Calu3 (cell line): ENCODE measurements around the gene THADA. TPM values are rescaled to one million over a fixed set of nuclear protein-coding genes. Genes with fewer than 3 reads are reported as not detected.

Experiments used
- BruUV-seq: library from RNA; stranded (reverse); fragments of 400-500 nt; replicated peaks from 2 replicates; lab custom pipeline; 2021; lab: Mats Ljungman, UMichigan
- CTCF ChIA-PET: fragments of 300-600 bp; sonication (Branson Sonifier 250); formaldehyde crosslinking; loops from one replicate; lab custom pipeline; 2022; ENCODE audit warnings: antibody characterized with exemption; lab: Charles Lee
- DNase-seq: peaks from one replicate; pipeline ENCODE4 v3.0.0; 2022
- H3K27ac Mint-ChIP-seq: one replicate; pipeline ENCODE4 v1.8.0; 2022; ENCODE audit warnings: mixed read lengths; ENCODE audit not compliant: unreplicated experiment
- H3K27me3 Mint-ChIP-seq: one replicate; pipeline ENCODE4 v1.8.0; 2022; ENCODE audit warnings: mixed read lengths; ENCODE audit not compliant: unreplicated experiment
- H3K36me3 Mint-ChIP-seq: one replicate; pipeline ENCODE4 v1.8.0; 2022; ENCODE audit warnings: mild to moderate bottlenecking, moderate library complexity, mixed read lengths; ENCODE audit not compliant: insufficient read depth, unreplicated experiment
- H3K4me1 Mint-ChIP-seq: one replicate; pipeline ENCODE4 v1.8.0; 2022; ENCODE audit warnings: mild to moderate bottlenecking, low read depth, mixed read lengths; ENCODE audit not compliant: unreplicated experiment
- H3K4me3 Mint-ChIP-seq: one replicate; pipeline ENCODE4 v1.8.0; 2022; ENCODE audit warnings: mild to moderate bottlenecking, low read depth, moderate library complexity, mixed read lengths; ENCODE audit not compliant: unreplicated experiment
- H3K9me3 Mint-ChIP-seq: one replicate; pipeline ENCODE4 v1.8.0; 2022; ENCODE audit warnings: low read depth, mixed read lengths; ENCODE audit not compliant: unreplicated experiment
- CTCF ChIP-seq: fragments of 200-600 bp; IDR thresholded peaks from one replicate; pipeline ENCODE4 v1.8.0; 2022; ENCODE audit warnings: antibody characterized with exemption; ENCODE audit not compliant: unreplicated experiment
- intact Hi-C: fragments of 100-400 bp; cut with micrococcal nuclease; formaldehyde crosslinking; loops from one replicate; pipeline ENCODE4 v1.10.0; 2022; ENCODE audit not compliant: unreplicated experiment
- total RNA-seq: library from RNA; stranded (reverse); gene quantifications from 2 replicates; pipeline ENCODE4 v1.2.3, GENCODE V29; 2022

The THADA gene
- total RNA-seq, 1 experiment from 2014 or later = 35.5 TPM

DNA sequence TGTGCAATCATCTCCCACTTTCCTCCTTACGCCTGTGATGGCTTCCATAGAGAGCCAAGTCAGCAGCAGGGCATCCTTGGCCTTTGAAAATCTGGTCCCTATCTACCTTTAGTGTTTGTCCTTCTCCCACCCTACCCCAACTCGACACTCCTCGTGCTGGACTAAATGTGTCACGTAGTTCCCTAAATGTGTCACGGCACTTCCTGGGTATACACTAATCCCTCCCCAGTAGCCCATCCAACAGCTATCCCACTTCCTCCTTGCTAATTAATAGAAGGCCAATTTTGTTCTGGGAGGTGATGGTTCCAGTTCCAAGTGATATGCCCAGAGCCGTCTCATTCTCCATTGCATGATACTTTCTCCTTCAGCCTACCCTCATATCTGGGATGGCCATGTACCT is 332.9 kb downstream of the THADA start:
- Mint-ChIP-seq H3K27me3 (no peaks in the 10 kb centered on the region), H3K36me3 (peaks cover 7% of the 10 kb centered on the region), H3K4me1 (no peaks in the 10 kb centered on the region), H3K9me3 (no peaks in the 10 kb centered on the region), H3K4me3 (no peak overlapping the region), H3K27ac (no peak overlapping the region)
- TF ChIP-seq CTCF = no peak
- intact Hi-C loops = no loop called here
- CTCF ChIA-PET = no interaction called here
- no TSS peak for BruUV-seq
- DNase-seq = no peak

GRCh38 chr2:43262239-43262638 is 333.6 kb downstream of the THADA start:
- Mint-ChIP-seq H3K27me3 (no peaks in the 10 kb centered on the region), H3K4me3 (no peak overlapping the region), H3K9me3 (no peaks in the 10 kb centered on the region), H3K27ac (no peak overlapping the region), H3K36me3 (peaks cover 7% of the 10 kb centered on the region), H3K4me1 (no peaks in the 10 kb centered on the region)
- intact Hi-C loops = no loop called here
- DNase-seq = no peak
- BruUV-seq = no TSS peak
- no peak for TF ChIP-seq CTCF
- CTCF ChIA-PET = no interaction called here

GRCh38 chr2:43259512-43259911 is 336.3 kb downstream of the THADA start:
- Mint-ChIP-seq H3K27me3 (no peaks in the 10 kb centered on the region), H3K27ac (no peak overlapping the region), H3K4me3 (no peak overlapping the region), H3K4me1 (no peaks in the 10 kb centered on the region), H3K9me3 (no peaks in the 10 kb centered on the region), H3K36me3 (no peaks in the 10 kb centered on the region)
- TF ChIP-seq CTCF = no peak
- BruUV-seq = no TSS peak
- intact Hi-C loops = no loop called here
- no peak for DNase-seq
- CTCF ChIA-PET = no interaction called here

DNA sequence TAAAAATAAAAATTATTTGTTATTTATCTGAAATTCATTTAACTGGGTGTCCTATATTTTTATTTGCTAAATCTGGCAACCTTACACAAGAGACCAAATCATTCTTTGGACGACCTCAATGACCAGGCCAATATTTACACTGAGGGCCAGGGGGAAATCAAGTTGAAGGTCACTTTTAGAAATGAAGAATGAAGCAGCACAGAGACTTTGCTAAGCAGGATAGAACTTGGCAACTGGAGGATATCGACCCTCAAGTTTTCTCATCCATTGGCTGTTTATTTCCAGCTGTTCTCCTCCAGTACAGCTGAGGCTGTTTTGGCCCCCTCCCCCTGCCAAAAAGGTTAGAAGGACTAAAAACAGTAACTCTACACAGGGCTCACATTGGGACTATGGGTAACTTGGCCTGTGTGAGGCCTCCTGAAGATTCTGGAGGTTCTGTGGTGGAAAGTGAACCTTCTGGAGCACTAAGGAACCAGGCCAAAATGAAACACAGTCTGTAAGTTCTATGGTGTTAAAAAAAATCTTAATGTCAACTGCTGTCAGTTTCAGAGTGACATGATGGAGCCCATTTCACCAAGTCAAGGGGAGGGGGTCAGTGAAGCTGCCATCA is 337.2 kb downstream of the THADA start:
- Mint-ChIP-seq H3K27me3 (no peaks in the 10 kb centered on the region), H3K36me3 (no peaks in the 10 kb centered on the region), H3K9me3 (no peaks in the 10 kb centered on the region), H3K4me1 (no peaks in the 10 kb centered on the region), H3K4me3 (no peak overlapping the region), H3K27ac (no peak overlapping the region)
- no peak for DNase-seq
- no peak for TF ChIP-seq CTCF
- intact Hi-C loops = no loop called here
- CTCF ChIA-PET = no interaction called here
- BruUV-seq = no TSS peak
